T47D (cell line): ENCODE results near the gene CYP27C1.
A peak's percentile ranks its signal among the peaks of the same experiment; 100 is the strongest.
"Not testable (repeated sequence)": the region's sequence is repeated elsewhere in the genome, so short reads cannot be mapped to it uniquely, and the experiment has no call there.

ENCODE experiments used
- DNase-seq, 2 experiments: peaks; one replicate each; pipeline versions ENCODE4 v3.0.0 to v3.0.0-alpha.2; 2011 to 2012; ENCODE audit warnings: low read depth in 1 of 2, low spot score in 1 of 2
- JUND ChIP-seq: IDR thresholded peaks from 2 replicates; pipeline ENCODE4 v1.6.1; 2012; ENCODE audit warnings: low read depth
- in situ Hi-C: cut with HindIII; loops from 2 replicates; pipeline ENCODE4 v1.10.0; 2016; ENCODE audit warnings: low sequenced_read_pairs, low pct_unique_long_range_greater_than_20kb

Gene CYP27C1

GRCh38 chr2:127169066-127169660, 50.9 kb downstream of the CYP27C1 start:
- in situ Hi-C loops: no loop called here
- no peak for TF ChIP-seq JUND
- no peak for DNase-seq

- no peak for TF ChIP-seq JUND
- in situ Hi-C loops: no loop called here
- no peak for DNase-seq
Observed at GRCh38 chr2:127166231-127166860, 53.8 kb downstream of the CYP27C1 start.

GRCh38 chr2:127165539-127165935, 54.6 kb downstream of the CYP27C1 start:
- peak in 1 of 2 experiments; percentile 35 for DNase-seq
- in situ Hi-C loops: no loop called here
- TF ChIP-seq JUND: no peak

GRCh38 chr2:127164761-127165538, 55.1 kb downstream of the CYP27C1 start:
- in situ Hi-C loops: no loop called here
- DNase-seq: no peak
- TF ChIP-seq JUND: no peak

- in situ Hi-C loops: no loop called here
- TF ChIP-seq JUND: no peak
- no peak for DNase-seq
Observed at GRCh38 chr2:127163921-127164320, 56.2 kb downstream of the CYP27C1 start.

GRCh38 chr2:127163090-127163406, 57.1 kb downstream of the CYP27C1 start:
- DNase-seq, in situ Hi-C loops: not testable (repeated sequence)

GRCh38 chr2:127162261-127163089, 57.6 kb downstream of the CYP27C1 start:
- no peak for DNase-seq
- no peak for TF ChIP-seq JUND
- in situ Hi-C loops: no loop called here

- TF ChIP-seq JUND: no peak
- no peak for DNase-seq
- in situ Hi-C loops: no loop called here
Observed at GRCh38 chr2:127161176-127162136, 58.6 kb downstream of the CYP27C1 start.

- in situ Hi-C loops: no loop called here
- DNase-seq: no peak
- no peak for TF ChIP-seq JUND
Observed at GRCh38 chr2:127160676-127161075, 59.4 kb downstream of the CYP27C1 start.

- in situ Hi-C loops: no loop called here
- TF ChIP-seq JUND: no peak
- no peak for DNase-seq
Observed at GRCh38 chr2:127159543-127159942, 60.6 kb downstream of the CYP27C1 start.

GRCh38 chr2:127158614-127159290, 61.3 kb downstream of the CYP27C1 start:
- DNase-seq: no peak
- in situ Hi-C loops: no loop called here
- no peak for TF ChIP-seq JUND
